HFFc6 (cell line): ENCODE results near the gene KLHL29. TPM values are rescaled to one million over a fixed set of nuclear protein-coding genes. Genes with fewer than 3 reads are reported as not detected.

Source experiments
- DNase-seq: peaks from one replicate; pipeline ENCODE4 v3.0.0-alpha.2; 2018
- H3K27ac Mint-ChIP-seq: 2 replicates; pipeline ENCODE4 v1.8.0; 2020; ENCODE audit warnings: mild to moderate bottlenecking, mixed read lengths
- H3K27me3 Mint-ChIP-seq: 2 replicates; pipeline ENCODE4 v1.8.0; 2021; ENCODE audit warnings: mild to moderate bottlenecking, moderate library complexity, mixed read lengths; ENCODE audit not compliant: insufficient read depth
- H3K36me3 Mint-ChIP-seq: 2 replicates; pipeline ENCODE4 v1.8.0; 2021; ENCODE audit warnings: low read depth, mixed read lengths
- H3K4me1 Mint-ChIP-seq: 2 replicates; pipeline ENCODE4 v1.8.0; 2020; ENCODE audit warnings: low read depth, mixed read lengths
- H3K4me3 Mint-ChIP-seq: 2 replicates; pipeline ENCODE4 v1.8.0; 2020; ENCODE audit warnings: mild to moderate bottlenecking, moderate library complexity, mixed read lengths
- H3K9me3 Mint-ChIP-seq: 2 replicates; pipeline ENCODE4 v1.8.0; 2020; ENCODE audit warnings: mild to moderate bottlenecking, mixed read lengths
- CTCF ChIP-seq: fragments of 200-600 bp; sonication (generic); IDR thresholded peaks from 2 replicates; pipeline ENCODE4 v1.5.0; 2021; ENCODE audit warnings: antibody characterized with exemption, mild to moderate bottlenecking
- total RNA-seq, 6 experiments: library from RNA; stranded (reverse); fragmentation: NEBNext Ultra II Directional; extraction: Animal tissue kit (Norgen Biotek cat#: 25700); gene quantifications; 2 replicates in 1 of 6; 3 replicates in 5 of 6; pipeline ENCODE4 v1.2.3, GENCODE V29; 2021

The KLHL29 gene
- total RNA-seq, 6 experiments from 2014 or later = 7.4 to 9.7 (median 8.6) TPM

- no peak for DNase-seq
- H3K27ac Mint-ChIP-seq = no peak overlapping the region
- H3K4me1 Mint-ChIP-seq = no peaks in the 10 kb centered on the region
- H3K9me3 Mint-ChIP-seq = no peaks in the 10 kb centered on the region
- H3K4me3 Mint-ChIP-seq = no peak overlapping the region
- no peaks in the 10 kb centered on the region for H3K36me3 Mint-ChIP-seq
- peaks cover 3% of the 10 kb centered on the region for H3K27me3 Mint-ChIP-seq
- no peak for TF ChIP-seq CTCF
These were observed 119.6 kb downstream of the KLHL29 start for GRCh38 chr2:23504591-23504990.

GRCh38 chr2:23505218-23505983 lies 120.4 kb downstream of the KLHL29 start:
- TF ChIP-seq CTCF = peak; percentile 34; the same call in 1 of the 2 replicates
- Mint-ChIP-seq H3K27ac (no peak overlapping the region), H3K27me3 (peaks cover 3% of the 10 kb centered on the region), H3K4me1 (no peaks in the 10 kb centered on the region), H3K36me3 (no peaks in the 10 kb centered on the region), H3K4me3 (no peak overlapping the region), H3K9me3 (no peaks in the 10 kb centered on the region)
- no peak for DNase-seq

- H3K4me3 Mint-ChIP-seq = no peak overlapping the region
These were observed 121.0 kb downstream of the KLHL29 start for GRCh38 chr2:23505984-23506380.

GRCh38 chr2:23506531-23507266 lies 121.7 kb downstream of the KLHL29 start:
- Mint-ChIP-seq H3K9me3 (no peaks in the 10 kb centered on the region), H3K27ac (no peak overlapping the region), H3K27me3 (peaks cover 3% of the 10 kb centered on the region), H3K4me1 (no peaks in the 10 kb centered on the region), H3K4me3 (no peak overlapping the region), H3K36me3 (no peaks in the 10 kb centered on the region)
- TF ChIP-seq CTCF = no peak
- no peak for DNase-seq

More at GRCh38 chr2:23505984-23506380, 121.0 kb downstream of the KLHL29 start:
- DNase-seq = no peak
- no peaks in the 10 kb centered on the region for H3K4me1 Mint-ChIP-seq
- H3K9me3 Mint-ChIP-seq = no peaks in the 10 kb centered on the region
- peaks cover 3% of the 10 kb centered on the region for H3K27me3 Mint-ChIP-seq
- no peaks in the 10 kb centered on the region for H3K36me3 Mint-ChIP-seq
- no peak overlapping the region for H3K27ac Mint-ChIP-seq
- no peak for TF ChIP-seq CTCF

GRCh38 chr2:23507267-23508065 lies 122.5 kb downstream of the KLHL29 start:
- Mint-ChIP-seq H3K9me3 (no peaks in the 10 kb centered on the region), H3K4me3 (no peak overlapping the region), H3K4me1 (no peaks in the 10 kb centered on the region), H3K27me3 (peaks cover 3% of the 10 kb centered on the region), H3K36me3 (no peaks in the 10 kb centered on the region), H3K27ac (no peak overlapping the region)
- no peak for TF ChIP-seq CTCF
- no peak for DNase-seq
